HG03108 (cell line): ENCODE data around the gene LIPC.

Source experiments
- ATAC-seq: cut with Tn5 transposase; IDR thresholded peaks from one replicate; pipeline ENCODE4 v1.9.1; 2021; ENCODE audit warnings: moderate library complexity; ENCODE audit not compliant: unreplicated experiment

The LIPC gene

DNA sequence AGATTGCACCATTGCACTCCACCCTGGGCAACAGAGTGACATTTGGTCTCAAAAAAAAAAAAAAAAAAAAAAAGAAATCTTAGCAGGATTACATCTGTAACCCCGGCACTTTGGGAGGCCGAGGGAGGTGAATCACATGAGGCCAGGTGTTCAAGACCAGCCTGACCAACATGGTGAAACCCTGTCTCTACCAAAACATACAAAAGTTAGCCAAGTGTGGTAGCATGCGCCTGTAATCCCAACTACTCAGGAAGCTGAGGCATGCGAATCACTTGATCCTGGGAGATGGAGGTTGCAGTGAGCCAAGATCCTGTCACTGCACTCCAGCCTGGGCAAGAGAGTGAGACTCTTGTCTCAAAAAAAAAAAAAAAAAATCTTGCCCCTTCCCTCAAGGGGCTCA lies 40.4 kb downstream of the LIPC start:
- ATAC-seq = no peak

DNA sequence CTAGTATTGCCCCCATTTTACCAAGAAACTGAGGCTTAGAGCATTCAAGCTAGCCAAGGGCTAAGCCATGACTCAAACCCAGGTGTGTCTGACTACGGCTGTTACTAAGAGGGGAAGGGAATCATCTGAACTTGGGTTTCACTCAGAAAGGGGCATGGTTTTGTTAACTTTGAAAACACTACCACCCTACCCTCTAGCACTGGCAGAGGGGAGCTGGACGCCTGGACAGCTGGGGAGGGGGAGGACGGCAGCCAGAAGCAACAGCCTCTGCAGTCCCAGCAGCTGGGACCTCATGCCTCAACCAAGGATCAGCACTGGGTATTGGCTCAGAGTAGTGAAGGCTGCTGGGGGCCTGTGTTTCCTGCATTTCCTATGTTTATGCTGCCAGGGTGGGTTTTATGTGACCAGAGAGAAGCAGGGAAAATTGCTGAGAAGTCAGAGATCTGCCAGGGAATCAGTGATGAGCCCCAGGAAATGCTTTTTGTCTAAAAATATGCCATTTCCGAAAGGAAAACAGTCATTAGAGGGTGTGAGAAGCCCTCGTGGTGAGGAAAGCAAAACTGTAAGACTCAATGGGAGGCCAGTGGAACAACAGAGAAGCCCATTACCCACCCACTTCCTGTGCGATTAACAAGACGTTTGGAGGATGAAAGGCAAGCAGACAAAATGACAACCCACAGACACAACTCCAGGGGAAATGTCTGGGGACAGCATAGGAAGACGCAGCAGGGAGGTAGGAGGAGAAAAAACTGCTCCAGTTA lies 41.2 kb downstream of the LIPC start:
- ATAC-seq = no peak

DNA sequence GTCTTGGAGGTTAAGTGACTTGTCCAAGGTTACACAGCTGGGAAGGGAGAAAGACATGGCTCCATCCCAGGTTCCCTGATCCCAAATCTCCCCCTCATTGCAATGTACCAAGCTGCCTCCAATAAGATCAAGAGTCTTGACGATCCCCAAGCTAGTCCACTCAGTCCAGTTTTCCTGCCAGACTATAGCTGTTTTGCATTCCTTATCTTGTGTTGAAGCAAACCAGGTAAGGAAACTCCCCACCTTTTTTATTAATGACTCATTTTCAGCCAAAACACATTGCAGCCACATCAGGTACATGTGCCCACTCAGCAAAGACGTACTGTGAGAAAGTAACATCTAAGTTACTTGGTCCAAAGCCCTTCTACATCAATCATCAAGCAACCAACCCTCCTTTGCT lies 41.9 kb downstream of the LIPC start:
- no peak for ATAC-seq

DNA sequence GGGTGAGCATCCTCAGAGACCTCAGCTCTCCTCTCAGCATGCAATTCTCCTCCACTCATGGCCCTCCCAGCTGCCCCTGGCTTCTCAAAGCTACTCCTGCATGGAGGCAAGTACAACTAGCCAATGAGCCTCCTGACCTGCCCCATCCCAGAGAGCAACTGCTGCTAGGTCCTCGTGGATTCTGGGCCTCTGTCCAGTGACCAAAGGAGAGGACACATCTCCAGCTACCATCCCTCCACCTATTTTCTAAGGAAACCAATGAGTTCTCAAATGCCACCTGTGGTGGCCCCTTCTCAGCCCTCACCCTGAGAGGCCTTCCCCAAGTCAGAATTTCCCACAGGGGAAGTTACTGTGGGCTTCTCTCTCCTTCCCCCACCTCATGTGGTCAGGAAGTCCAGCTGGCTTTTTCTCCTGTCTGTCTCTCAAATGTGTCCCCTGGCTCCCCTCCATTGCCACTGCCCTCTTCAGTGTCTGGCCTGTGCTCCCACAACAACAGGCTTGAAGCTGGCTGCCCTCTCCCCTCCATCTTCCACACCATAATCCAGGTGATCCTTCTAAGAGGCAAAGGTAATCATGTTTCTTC lies 43.0 kb downstream of the LIPC start:
- no peak for ATAC-seq

DNA sequence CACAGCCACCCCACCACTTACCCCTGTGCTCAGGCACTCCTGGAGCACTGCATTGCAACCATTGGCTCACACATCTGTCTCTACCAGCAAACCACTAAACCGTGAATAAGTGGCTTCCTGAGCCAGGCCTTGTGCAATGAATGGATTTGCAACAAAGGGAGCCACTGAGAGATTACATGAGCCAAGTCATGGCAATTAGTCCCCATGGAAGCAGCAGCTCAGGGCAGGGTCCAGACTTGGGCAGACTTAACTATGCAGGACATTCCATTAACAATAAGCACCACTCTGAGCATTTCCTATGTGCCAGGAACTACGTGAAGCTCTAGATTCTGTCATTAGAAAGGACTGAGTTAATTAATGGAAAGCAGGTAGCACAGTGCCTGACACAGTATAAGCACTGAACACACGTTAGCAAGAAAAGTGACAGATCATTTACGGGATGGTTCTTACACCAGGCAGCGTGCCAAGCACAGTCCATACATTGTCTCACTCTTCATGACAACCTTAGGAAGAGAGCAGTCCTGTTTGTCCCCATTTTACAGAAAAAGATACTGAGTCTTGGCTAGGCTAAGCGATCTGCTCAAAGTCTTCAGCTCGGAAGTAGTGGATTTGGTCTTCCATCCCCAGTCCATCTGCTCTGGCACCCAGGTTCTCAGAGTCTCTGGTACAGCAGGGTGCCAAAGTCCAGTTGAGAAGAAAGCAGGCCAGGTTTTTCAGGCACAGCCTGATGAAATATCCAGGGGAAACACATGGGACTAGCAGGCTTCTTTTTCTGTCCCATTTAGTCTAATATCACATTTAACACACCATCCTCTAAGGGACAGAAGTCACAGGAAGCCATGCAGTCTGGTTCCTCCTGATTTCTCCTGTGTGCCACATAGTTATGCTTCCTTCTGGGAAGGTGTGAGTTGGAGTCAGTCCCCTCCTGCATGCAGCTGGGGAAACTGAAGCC lies 44.1 kb downstream of the LIPC start:
- ATAC-seq = no peak

DNA sequence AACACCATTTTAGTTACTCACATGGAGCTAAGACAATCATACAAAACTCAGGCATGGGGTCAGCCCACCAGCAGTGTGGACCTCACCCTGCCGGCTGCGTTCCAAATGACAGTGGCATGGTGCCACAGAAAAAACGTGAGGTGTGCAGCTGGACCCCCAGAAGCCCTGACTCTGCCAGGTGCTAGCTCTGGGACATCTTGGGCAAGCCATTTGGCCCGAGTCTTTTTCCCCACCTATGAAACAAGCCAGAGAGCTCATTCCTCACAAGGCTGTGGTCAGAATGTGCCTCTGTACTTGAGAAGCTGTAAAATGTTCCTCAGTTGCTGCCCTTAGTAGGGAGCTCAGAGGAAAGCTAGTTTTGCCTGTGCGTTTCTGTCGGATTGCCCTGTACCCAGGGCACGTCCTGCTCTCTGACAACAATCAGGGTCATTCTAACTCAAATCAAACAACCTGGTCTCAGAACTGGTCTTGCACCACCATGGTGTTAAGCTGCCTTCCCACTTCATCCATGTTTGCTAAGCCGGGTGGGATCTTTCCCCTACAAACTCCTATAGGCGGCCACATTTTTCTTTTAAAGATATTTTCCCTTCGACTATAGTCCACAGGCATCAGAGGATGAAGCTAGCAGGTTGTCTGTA lies 44.9 kb downstream of the LIPC start:
- no peak for ATAC-seq

DNA sequence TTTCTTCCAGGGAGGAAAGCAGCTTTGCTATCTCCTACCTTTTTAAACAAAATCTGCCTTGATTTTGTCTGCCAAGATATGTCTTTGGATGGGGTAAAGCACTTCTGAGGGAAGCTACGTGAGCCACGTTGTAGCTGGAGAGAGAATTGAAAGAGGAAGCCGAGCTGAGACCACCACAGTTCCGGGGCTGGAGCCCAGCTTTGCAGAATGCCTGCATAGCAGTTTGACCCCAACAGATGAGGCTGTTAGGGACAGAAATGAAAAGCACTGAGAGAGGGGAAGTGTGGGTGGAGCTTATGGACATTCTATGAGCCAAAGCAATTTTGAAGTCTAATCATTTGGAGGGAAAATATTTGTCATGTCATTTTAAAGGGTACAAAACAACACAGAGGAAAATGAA lies 45.4 kb downstream of the LIPC start:
- ATAC-seq = no peak

DNA sequence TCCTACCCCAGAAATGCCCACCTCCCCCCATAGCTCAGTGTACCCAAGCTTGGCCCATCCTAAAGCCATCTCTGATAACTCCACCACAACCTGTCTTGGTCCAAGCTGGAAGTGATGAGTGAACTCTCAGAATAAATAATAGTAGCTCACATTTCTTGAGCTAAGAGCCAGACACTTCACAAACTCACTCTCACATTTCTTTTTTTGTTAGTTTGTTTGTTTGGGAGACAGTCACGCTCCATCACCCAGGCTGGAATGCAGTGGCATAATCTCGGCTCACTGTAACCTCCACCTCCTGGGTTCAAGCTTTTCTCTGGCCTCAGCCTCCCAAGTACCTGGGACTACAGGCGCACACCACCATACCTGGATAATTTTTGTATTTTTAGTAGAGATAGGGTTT lies 46.2 kb downstream of the LIPC start:
- ATAC-seq = no peak

DNA sequence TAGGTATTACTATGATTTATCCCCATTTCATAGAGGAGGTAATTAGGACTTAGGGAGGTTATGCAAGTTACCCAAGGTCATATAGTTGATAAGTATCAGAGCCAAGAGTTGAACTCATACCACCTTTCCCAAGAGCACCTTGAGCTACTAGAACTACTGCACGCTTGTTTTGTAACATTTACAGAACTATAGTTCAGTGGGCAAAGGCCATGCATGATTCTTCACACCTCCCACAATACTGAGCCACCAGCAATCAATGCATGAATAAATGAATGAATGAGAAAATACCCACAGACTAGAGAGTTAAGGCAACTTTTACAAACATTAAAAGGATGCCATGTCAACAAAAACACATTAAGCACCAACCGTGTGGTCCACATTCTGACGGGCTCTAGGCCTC lies 46.8 kb downstream of the LIPC start:
- ATAC-seq = no peak

DNA sequence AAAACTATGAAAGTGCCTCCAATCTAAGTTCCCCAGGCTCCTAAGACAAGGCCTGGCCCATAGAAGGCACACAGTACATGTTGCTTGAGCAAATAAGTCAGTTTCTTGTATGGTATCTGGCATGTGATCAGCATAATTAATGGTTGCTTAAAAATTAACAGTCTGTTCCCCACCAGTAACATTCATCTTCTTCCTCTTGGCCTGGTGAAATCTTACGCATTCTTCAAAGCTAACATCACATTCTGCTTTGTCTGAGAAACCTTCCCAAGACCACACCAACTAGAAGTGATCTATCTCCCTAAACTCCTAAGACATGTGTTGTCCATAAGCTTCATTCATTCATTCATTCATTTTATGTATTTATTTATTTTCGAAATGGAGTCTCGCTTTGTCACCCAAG lies 48.1 kb downstream of the LIPC start:
- ATAC-seq = no peak

DNA sequence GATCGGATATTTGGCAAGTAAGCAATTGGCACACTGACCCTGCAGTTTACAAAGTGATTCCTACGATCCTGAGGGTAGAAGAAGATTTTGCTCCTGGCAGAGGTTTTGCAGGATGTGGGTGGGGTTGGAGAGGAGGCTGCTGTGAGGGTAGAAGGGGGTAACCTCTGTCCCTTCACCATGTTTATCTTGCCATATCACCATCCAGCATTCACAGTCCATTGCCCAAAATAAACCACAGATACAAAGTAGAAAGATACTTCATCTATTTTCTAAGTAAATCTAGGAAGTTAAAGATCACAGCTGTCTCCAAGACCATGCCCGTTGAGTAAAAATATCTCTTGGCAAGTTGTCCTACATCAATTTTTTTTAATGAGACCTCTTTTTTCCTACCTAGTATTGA lies 51.6 kb downstream of the LIPC start:
- no peak for ATAC-seq

DNA sequence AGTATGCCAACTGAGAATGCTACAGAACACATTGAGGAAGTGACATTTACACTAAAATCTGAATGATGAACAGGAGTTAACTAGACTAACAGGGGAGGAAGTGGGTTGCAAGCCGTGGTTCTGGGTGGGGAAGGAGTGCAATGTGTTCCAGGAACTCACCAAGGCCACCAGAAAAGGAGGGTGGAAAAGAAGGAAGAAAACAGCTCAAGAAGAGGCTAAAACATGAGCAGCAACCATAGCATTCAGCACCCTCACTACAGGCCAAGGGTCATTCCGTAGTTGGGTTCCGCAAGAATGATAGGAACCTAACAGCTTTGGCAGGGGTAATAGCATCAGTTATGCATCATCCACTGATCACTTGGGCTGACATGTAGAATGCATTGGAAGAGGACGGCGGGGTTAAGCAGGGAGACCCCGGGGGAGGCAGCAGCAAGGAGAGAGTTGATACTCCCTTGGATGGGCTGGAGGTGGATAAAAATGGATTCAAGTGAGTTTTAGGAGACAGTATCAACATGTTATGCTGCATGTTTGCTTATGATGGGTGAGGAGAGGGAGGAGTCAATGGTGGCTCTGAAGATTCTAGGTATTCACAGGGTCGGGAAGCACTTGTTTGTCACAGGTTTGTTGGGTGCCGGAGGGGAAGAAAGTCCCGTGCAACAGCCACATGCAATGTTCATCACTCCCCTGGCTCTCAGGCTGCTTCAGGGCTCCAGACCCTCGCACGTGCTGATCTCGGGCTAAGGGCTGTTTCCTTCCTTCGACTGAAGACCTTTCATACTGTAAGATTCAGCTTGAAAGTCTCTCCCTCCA lies 53.2 kb downstream of the LIPC start:
- ATAC-seq = no peak

DNA sequence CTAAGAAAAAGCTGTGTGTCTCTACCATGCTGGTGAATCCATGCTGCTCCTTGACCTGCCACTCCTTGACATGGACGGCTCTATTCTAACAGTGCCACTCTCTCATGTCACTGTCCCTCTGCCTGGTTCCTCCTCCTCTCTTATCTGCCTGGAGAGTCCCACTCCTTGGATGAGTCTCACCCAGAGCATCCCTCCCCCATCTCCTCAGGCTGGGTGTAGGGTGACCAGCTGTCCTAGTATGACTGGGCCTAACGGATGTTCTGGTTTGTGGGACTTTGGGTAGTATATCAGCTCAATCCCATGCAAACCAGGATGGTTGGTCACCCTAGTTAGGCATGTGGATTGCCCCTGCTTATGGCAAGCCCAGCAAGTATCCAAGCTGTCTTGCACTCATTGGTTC lies 54.3 kb downstream of the LIPC start:
- ATAC-seq = no peak

DNA sequence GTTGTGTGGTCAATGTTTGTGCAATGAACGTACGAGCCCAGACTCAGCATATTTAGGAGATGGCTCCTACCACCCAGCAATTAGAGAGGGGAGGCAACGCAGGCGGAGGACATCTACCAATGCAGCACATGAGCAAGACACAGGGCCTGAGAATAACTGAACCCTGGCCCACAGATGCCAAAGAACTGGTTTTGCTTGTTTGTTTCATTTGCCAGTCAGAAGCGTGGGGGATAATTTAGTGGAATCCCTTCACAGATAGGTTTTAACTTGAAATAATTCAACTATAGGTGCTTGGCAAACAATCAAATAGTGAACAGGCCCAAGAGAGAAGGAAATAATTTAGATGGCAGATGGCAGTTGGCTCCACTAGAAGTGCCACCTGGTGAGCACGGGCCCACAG lies 54.8 kb downstream of the LIPC start:
- ATAC-seq = no peak

DNA sequence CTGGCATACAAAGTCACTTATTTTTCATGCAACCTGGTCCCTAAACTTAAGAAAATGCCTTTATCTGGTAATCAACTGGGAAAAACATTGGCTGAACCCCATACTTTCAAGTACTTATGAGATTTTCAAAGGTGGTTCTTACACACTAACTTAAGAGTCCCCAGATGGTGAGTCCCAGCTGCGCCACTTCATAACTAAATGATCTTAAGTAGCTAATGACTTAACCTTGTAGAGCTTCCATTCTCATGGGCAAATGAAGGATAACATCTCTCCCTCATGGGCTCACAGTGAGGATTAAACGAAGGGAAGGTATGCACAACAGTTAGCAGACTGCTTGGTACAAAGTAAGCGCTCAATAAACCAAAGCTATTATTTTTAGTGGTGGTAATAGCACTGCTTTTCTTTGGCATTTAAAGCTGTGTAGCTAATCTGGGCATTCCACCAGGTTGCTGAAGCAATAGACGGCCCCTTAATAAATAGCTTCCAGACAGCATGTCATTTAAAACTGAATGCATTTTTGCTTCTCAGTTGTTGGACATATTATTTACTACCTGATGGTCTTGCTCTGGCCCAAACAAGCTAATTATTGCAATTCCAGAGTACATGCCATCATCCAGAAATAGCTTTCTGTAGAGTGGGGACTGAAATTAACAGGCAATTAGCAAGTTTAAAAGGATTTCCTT lies 55.4 kb downstream of the LIPC start:
- no peak for ATAC-seq

DNA sequence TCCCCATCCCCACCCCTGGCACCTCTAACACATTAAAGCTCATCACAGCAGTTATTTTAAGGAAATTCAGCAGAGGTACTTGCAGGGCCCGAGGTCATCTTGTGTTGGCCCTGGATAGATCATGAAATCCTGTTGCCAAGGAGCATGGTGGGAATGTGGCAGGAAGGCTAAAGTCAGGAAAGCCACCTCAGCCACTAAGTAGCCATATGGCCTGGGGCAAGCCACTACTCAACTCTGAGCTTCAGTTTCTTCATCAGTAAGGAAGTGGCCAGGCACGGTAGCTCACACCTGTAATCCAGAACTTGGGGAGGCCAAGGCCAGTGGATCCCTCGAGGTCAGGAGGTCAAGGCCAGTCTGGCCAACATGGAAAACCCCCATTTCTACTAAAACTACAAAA lies 55.9 kb downstream of the LIPC start:
- no peak for ATAC-seq

DNA sequence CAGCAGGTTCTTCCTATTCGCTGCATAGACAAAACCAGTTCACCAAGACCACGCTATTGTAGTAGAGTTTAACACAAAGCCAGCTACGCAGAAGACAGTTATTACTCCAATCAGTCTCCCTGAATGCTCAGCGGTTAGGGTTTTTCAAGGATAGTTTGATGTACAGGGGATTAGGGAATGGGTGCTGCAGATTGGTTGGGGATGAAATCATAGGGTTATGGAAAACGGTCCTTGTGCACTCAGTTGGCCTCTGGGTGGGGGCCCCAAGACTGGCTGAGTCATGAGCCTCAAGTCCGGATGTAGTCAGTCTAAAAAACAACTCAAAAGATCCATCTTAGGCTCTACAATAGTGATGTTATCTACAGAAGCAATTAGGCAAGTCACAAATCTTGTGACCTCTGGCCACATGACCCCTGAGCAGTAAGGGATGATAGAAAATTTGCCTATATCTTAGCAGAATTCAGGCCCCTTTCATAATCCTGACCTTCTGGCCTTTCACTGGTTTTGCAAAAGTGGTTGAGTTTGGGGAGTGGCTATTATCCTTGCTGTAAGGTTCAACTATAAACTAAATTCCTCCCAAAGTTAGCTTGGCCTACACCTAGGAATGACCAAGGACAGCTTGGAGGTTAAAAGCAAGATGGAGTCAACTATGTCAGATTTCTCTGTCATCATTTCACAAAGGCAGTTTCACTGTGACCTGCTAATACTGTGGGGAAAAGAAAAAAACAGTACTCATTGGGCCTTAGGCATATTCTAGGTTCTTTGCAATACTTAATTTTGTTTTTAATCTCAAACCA lies 57.7 kb downstream of the LIPC start:
- no peak for ATAC-seq

DNA sequence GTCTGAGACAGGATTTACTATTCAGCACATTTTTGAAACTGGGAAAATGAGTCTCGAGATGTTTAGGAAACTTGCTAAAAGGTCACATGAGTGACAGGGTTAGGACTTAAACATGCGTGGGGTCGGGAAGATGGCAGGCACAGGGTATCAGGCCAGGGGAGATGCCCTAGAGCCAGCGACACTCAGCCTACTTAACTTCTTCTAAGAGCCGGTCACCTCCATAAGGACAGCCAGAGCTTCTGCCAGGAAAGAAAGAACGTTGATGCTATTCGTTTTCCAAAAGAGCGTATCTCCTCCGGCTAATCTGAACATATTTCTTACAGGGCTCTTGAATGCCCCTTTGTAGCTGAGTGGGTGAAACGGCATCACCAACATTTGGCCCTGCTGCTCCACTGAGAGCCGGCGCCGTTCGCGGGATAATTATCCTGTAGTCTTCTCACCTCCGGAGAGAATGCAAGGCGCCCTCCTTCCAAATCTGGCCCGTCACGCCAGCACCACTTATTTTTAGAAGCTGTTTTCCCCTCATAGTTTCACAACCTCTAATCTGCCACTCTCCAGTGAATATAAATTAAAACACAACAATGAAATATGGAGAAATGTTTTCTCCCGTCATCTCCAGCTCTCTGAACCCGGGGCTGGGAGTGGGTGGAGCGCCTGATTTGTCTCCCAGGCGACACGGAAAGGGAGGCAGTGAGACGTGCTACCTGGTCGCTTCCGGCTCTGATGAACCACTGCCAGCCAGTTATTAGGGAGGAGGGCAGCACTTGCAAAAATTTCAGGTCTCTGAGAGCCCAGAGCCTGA lies 58.5 kb downstream of the LIPC start:
- no peak for ATAC-seq
